DOHH2 (cell line): ENCODE measurements around the gene IDNK.

Experiments used
- CTCF ChIP-seq: fragments of 200-600 bp; sonication (generic); IDR thresholded peaks from one replicate; pipeline ENCODE4 v1.5.1; 2014; ENCODE audit warnings: antibody characterized with exemption, mild to moderate bottlenecking, low read depth, low read length; ENCODE audit not compliant: poor library complexity, severe bottlenecking
- EZH2phosphoT487 ChIP-seq: fragments of 200-600 bp; sonication (generic); IDR thresholded peaks from 2 replicates; pipeline ENCODE4 v1.6.1; 2017; ENCODE audit warnings: borderline replicate concordance, mild to moderate bottlenecking, antibody characterized with exemption, low read length, moderate library complexity, mixed read lengths

DNA sequence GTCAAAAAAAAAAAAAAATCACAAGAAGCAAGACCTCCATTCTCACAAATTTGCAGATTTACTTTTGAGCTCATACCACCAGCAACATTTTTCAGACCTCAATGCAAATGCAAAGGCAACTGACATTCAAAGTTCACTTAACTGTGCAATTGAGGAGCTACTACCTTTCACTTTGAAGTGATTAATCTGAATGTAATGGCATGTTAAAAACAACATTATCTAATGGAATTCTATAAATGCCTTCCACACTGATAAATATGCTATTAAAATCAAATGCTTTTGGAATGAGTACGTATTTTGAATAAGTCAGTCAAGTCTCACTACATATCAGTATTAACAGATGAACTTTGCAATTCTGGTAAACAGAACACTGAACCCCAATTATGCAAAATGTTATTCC is 52.5 kb downstream of the IDNK start:
- TF ChIP-seq CTCF (no peak), EZH2phosphoT487 (no peak)
